H1 (cell line): ENCODE measurements around the gene EPX. TPM values are rescaled to one million over a fixed set of nuclear protein-coding genes. Genes with fewer than 3 reads are reported as not detected.

ENCODE experiments used
- polyA plus RNA-seq, 7 experiments: library from polyadenylated mRNA; depleted of rRNA in 3 of 7; stranded (reverse) in 5 of 7; unstranded in 2 of 7; fragments of >200 nt in 5 of 7; fragments of 200-250 nt in 2 of 7; gene quantifications; 1 replicate in 5 of 7; 2 replicates in 1 of 7; 4 replicates in 1 of 7; pipeline versions ENCODE4 v1.2.1 to v1.2.3, GENCODE V29; 2011 to 2013; ENCODE audit warnings: missing spikeins in 2 of 7, mixed read lengths in 2 of 7
- total RNA-seq: library from RNA; stranded (reverse); fragmentation: NEBNext Ultra II Directional; extraction: Animal tissue kit (Norgen Biotek cat#: 25700); gene quantifications from 2 replicates; pipeline ENCODE4 v1.2.1, GENCODE V29; 2021
- TF ChIP-seq, protein P1 (sequence below): fragments of 300-600 bp; sonication (generic); IDR thresholded peaks from 2 replicates; pipeline ENCODE4 v1.7.1; 2012; ENCODE audit warnings: low read length, moderate library complexity, mild to moderate bottlenecking, inconsistent platforms; ENCODE audit not compliant: insufficient replicate concordance

Gene EPX
- total and polyA plus RNA-seq, 2 of the 8 experiments (the other 6 are each of a cell fraction or from before 2014, with no cell fraction given) = not detected

DNA sequence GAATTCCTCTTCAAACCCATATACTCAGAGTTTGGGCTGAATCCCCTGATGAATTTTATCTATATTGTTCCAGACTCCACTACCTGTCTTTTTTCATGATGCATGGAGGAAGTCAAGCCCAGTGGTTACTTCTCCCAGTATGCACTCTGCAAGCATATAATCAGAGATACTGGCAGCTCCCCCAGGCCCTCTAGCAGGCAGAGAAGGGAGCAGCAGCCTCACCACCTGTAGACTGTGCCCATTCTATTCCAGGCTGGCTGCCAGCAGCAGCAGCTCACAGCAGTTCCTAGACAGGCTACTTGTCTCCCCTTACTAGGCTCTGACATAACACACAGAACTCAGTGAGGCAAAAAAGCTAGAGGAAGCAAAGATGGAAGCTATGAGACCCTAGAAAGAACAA, 23.2 kb downstream of the EPX start (continued):
- TF ChIP-seq, protein P1, sequence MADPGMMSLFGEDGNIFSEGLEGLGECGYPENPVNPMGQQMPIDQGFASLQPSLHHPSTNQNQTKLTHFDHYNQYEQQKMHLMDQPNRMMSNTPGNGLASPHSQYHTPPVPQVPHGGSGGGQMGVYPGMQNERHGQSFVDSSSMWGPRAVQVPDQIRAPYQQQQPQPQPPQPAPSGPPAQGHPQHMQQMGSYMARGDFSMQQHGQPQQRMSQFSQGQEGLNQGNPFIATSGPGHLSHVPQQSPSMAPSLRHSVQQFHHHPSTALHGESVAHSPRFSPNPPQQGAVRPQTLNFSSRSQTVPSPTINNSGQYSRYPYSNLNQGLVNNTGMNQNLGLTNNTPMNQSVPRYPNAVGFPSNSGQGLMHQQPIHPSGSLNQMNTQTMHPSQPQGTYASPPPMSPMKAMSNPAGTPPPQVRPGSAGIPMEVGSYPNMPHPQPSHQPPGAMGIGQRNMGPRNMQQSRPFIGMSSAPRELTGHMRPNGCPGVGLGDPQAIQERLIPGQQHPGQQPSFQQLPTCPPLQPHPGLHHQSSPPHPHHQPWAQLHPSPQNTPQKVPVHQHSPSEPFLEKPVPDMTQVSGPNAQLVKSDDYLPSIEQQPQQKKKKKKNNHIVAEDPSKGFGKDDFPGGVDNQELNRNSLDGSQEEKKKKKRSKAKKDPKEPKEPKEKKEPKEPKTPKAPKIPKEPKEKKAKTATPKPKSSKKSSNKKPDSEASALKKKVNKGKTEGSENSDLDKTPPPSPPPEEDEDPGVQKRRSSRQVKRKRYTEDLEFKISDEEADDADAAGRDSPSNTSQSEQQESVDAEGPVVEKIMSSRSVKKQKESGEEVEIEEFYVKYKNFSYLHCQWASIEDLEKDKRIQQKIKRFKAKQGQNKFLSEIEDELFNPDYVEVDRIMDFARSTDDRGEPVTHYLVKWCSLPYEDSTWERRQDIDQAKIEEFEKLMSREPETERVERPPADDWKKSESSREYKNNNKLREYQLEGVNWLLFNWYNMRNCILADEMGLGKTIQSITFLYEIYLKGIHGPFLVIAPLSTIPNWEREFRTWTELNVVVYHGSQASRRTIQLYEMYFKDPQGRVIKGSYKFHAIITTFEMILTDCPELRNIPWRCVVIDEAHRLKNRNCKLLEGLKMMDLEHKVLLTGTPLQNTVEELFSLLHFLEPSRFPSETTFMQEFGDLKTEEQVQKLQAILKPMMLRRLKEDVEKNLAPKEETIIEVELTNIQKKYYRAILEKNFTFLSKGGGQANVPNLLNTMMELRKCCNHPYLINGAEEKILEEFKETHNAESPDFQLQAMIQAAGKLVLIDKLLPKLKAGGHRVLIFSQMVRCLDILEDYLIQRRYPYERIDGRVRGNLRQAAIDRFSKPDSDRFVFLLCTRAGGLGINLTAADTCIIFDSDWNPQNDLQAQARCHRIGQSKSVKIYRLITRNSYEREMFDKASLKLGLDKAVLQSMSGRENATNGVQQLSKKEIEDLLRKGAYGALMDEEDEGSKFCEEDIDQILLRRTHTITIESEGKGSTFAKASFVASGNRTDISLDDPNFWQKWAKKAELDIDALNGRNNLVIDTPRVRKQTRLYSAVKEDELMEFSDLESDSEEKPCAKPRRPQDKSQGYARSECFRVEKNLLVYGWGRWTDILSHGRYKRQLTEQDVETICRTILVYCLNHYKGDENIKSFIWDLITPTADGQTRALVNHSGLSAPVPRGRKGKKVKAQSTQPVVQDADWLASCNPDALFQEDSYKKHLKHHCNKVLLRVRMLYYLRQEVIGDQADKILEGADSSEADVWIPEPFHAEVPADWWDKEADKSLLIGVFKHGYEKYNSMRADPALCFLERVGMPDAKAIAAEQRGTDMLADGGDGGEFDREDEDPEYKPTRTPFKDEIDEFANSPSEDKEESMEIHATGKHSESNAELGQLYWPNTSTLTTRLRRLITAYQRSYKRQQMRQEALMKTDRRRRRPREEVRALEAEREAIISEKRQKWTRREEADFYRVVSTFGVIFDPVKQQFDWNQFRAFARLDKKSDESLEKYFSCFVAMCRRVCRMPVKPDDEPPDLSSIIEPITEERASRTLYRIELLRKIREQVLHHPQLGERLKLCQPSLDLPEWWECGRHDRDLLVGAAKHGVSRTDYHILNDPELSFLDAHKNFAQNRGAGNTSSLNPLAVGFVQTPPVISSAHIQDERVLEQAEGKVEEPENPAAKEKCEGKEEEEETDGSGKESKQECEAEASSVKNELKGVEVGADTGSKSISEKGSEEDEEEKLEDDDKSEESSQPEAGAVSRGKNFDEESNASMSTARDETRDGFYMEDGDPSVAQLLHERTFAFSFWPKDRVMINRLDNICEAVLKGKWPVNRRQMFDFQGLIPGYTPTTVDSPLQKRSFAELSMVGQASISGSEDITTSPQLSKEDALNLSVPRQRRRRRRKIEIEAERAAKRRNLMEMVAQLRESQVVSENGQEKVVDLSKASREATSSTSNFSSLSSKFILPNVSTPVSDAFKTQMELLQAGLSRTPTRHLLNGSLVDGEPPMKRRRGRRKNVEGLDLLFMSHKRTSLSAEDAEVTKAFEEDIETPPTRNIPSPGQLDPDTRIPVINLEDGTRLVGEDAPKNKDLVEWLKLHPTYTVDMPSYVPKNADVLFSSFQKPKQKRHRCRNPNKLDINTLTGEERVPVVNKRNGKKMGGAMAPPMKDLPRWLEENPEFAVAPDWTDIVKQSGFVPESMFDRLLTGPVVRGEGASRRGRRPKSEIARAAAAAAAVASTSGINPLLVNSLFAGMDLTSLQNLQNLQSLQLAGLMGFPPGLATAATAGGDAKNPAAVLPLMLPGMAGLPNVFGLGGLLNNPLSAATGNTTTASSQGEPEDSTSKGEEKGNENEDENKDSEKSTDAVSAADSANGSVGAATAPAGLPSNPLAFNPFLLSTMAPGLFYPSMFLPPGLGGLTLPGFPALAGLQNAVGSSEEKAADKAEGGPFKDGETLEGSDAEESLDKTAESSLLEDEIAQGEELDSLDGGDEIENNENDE = no peak
